Neural progenitor cell (in vitro differentiated cells): Measurements from ENCODE around the gene C13orf42.

Source experiments
- CTCF ChIP-seq: fragments of 200-600 bp; sonication (generic); IDR thresholded peaks from 2 replicates; pipeline ENCODE4 v1.5.1; 2017; ENCODE audit warnings: antibody characterized with exemption, mild to moderate bottlenecking
- EZH2 ChIP-seq: fragments of 200-600 bp; sonication (generic); IDR thresholded peaks from 2 replicates; pipeline ENCODE4 v1.6.1; 2017; ENCODE audit warnings: antibody characterized with exemption, mild to moderate bottlenecking, moderate library complexity
- EZH2phosphoT487 ChIP-seq: fragments of 200-600 bp; sonication (generic); IDR thresholded peaks from 2 replicates; pipeline ENCODE4 v1.6.1; 2017; ENCODE audit warnings: antibody characterized with exemption

- TF ChIP-seq EZH2 = no peak
- no peak for TF ChIP-seq CTCF
- no peak for TF ChIP-seq EZH2phosphoT487
Measured at GRCh38 chr13:51048616-51049015, 62.5 kb downstream of the C13orf42 start.
